Astrocyte (in vitro differentiated cells and primary cell): ENCODE data around the gene TAPBP. TPM values are rescaled to one million over a fixed set of nuclear protein-coding genes. Genes with fewer than 3 reads are reported as not detected.
"Not testable (repeated sequence)": the region's sequence is repeated elsewhere in the genome, so short reads cannot be mapped to it uniquely, and the experiment has no call there.

Source experiments
- DNase-seq: peaks from one replicate; pipeline ENCODE4 v3.0.0-alpha.2; 2010; ENCODE audit warnings: low read depth
- FAIRE-seq: peaks from 2 replicates; lab custom pipeline; 2011; peaks lifted over from hg19 to GRCh38; lab: Jason Lieb, UNC
- H2AFZ ChIP-seq: 2 replicates; pipeline ENCODE4 v1.6.0; 2012; ENCODE audit warnings: low read depth, low read length, inconsistent platforms
- H3K27ac ChIP-seq: 2 replicates; pipeline ENCODE4 v1.5.1; 2011; ENCODE audit warnings: low read depth, low read length, inconsistent platforms
- H3K27me3 ChIP-seq: 2 replicates; pipeline ENCODE4 v1.6.0; 2011; ENCODE audit warnings: low read length, inconsistent platforms; ENCODE audit not compliant: insufficient read depth
- H3K36me3 ChIP-seq: 2 replicates; pipeline ENCODE4 v1.5.1; 2011; ENCODE audit warnings: low read length, inconsistent platforms; ENCODE audit not compliant: insufficient read depth
- H3K4me1 ChIP-seq: 2 replicates; pipeline ENCODE4 v1.5.1; 2011; ENCODE audit warnings: low read length, inconsistent platforms; ENCODE audit not compliant: insufficient read depth
- H3K4me2 ChIP-seq: 2 replicates; pipeline ENCODE4 v1.6.0; 2012; ENCODE audit warnings: low read length, inconsistent platforms
- H3K4me3 ChIP-seq: 2 replicates; pipeline ENCODE4 v1.5.1; 2011; ENCODE audit warnings: low read depth, mild to moderate bottlenecking, low read length, inconsistent platforms; ENCODE audit not compliant: insufficient read depth
- H3K79me2 ChIP-seq: 2 replicates; pipeline ENCODE4 v1.6.0; 2012; ENCODE audit warnings: mild to moderate bottlenecking, low read length, inconsistent platforms; ENCODE audit not compliant: insufficient read depth
- H3K9ac ChIP-seq: 2 replicates; pipeline ENCODE4 v1.6.0; 2012; ENCODE audit warnings: mild to moderate bottlenecking, low read length, inconsistent platforms
- H3K9me3 ChIP-seq: 2 replicates; pipeline ENCODE4 v1.5.1; 2012; ENCODE audit warnings: low read depth, mild to moderate bottlenecking, low read length, inconsistent platforms; ENCODE audit not compliant: insufficient read depth
- H4K20me1 ChIP-seq: 2 replicates; pipeline ENCODE4 v1.6.0; 2012; ENCODE audit warnings: low read length, inconsistent platforms; ENCODE audit not compliant: insufficient read depth
- H3K27ac Mint-ChIP-seq: one replicate; pipeline ENCODE4 v1.8.0; 2021; ENCODE audit warnings: mild to moderate bottlenecking, mixed read lengths; ENCODE audit not compliant: unreplicated experiment
- H3K27me3 Mint-ChIP-seq: one replicate; pipeline ENCODE4 v1.8.0; 2021; ENCODE audit warnings: low read depth, mixed read lengths; ENCODE audit not compliant: unreplicated experiment
- H3K36me3 Mint-ChIP-seq: one replicate; pipeline ENCODE4 v1.8.0; 2021; ENCODE audit warnings: low read depth, mixed read lengths; ENCODE audit not compliant: unreplicated experiment
- H3K4me1 Mint-ChIP-seq: one replicate; pipeline ENCODE4 v1.8.0; 2021; ENCODE audit warnings: low read depth, mixed read lengths; ENCODE audit not compliant: unreplicated experiment
- H3K4me3 Mint-ChIP-seq: one replicate; pipeline ENCODE4 v1.8.0; 2021; ENCODE audit warnings: mild to moderate bottlenecking, moderate library complexity, mixed read lengths; ENCODE audit not compliant: unreplicated experiment
- H3K9me3 Mint-ChIP-seq: one replicate; pipeline ENCODE4 v1.8.0; 2021; ENCODE audit warnings: mild to moderate bottlenecking, mixed read lengths; ENCODE audit not compliant: unreplicated experiment
- EZH2 ChIP-seq: IDR thresholded peaks from 2 replicates; pipeline ENCODE4 v1.6.1; 2012; ENCODE audit warnings: mild to moderate bottlenecking, low read length, inconsistent platforms; ENCODE audit not compliant: insufficient read depth
- total RNA-seq: library from RNA; stranded (reverse); gene quantifications from 2 replicates; pipeline ENCODE4 v1.2.1, GENCODE V29; 2021
- TF ChIP-seq, protein P1 (sequence below): IDR thresholded peaks from 2 replicates; pipeline ENCODE4 v1.5.1; 2011; ENCODE audit warnings: low read depth, mild to moderate bottlenecking, inconsistent platforms, low read length, moderate library complexity; ENCODE audit not compliant: insufficient read depth

The TAPBP gene
- total RNA-seq, 1 donor from 2014 or later = 128 TPM

DNA sequence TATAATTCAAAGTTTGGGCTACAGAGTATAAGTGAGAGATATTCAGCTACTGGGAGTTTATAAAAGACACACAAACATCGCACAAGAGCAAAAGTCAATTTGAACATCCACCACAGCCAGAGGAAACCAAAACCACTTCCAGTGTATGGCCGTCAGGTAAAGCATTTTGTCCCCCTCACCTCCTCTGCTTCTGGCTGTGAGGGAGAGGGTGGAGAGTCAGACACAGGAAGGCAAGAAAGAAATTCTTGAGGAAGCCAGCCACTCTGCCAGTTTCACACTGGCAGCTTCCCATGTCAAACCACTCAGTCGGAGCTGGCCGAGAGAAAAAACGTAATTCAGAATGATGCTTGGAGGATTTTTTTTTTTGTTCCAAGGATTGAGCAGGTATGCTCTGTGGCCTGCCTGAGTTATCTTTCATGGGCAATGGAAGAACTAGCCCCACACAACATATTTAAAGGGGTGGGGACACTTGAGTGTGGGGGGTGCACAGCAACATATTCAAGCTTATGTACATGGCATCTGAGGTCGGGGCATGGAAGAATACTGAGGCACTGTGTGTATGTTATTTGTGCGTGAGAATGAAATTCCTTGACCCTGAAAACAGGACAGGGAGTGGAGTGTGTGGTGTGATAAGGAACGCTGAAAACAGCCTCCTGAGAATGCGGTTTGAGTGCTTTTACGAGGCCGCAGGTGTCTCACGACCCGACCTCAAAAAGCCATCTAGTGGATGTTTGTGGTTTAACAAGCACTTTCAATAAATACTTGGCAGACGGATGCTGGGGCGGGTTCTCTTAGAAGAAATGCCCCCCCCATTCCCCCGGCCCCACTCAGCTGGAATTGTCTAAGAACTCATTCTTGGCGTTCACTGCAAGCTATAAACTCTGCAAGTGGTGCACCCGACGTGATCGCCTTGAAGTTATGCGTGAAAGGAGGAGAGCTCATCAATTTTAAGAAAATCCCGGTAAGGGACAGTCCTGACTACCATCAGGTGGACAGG lies 31.1 kb upstream of the TAPBP start:
- Histone ChIP-seq H3K79me2 (no peaks in the 10 kb centered on the region), H3K27me3 (peaks cover 5% of the 10 kb centered on the region), H3K4me3 (no peak overlapping the region), H3K4me2 (peak overlapping the region; percentile 63), H2AFZ (no peak overlapping the region), H3K36me3 (no peaks in the 10 kb centered on the region), H3K9ac (no peak overlapping the region), H3K4me1 (no peaks in the 10 kb centered on the region), H4K20me1 (no peaks in the 10 kb centered on the region), H3K27ac (no peak overlapping the region), H3K9me3 (no peaks in the 10 kb centered on the region)
- Mint-ChIP-seq H3K27me3 (peaks cover 23% of the 10 kb centered on the region), H3K4me1 (peaks cover 12% of the 10 kb centered on the region), H3K4me3 (peak overlapping the region; percentile 24), H3K9me3 (no peaks in the 10 kb centered on the region), H3K36me3 (no peaks in the 10 kb centered on the region), H3K27ac (peak overlapping the region; percentile 4)
- DNase-seq (peak; percentile 92), FAIRE-seq (no peak)
- TF ChIP-seq, protein P1, sequence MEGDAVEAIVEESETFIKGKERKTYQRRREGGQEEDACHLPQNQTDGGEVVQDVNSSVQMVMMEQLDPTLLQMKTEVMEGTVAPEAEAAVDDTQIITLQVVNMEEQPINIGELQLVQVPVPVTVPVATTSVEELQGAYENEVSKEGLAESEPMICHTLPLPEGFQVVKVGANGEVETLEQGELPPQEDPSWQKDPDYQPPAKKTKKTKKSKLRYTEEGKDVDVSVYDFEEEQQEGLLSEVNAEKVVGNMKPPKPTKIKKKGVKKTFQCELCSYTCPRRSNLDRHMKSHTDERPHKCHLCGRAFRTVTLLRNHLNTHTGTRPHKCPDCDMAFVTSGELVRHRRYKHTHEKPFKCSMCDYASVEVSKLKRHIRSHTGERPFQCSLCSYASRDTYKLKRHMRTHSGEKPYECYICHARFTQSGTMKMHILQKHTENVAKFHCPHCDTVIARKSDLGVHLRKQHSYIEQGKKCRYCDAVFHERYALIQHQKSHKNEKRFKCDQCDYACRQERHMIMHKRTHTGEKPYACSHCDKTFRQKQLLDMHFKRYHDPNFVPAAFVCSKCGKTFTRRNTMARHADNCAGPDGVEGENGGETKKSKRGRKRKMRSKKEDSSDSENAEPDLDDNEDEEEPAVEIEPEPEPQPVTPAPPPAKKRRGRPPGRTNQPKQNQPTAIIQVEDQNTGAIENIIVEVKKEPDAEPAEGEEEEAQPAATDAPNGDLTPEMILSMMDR = peak; percentile 43
- no peak for TF ChIP-seq EZH2

DNA sequence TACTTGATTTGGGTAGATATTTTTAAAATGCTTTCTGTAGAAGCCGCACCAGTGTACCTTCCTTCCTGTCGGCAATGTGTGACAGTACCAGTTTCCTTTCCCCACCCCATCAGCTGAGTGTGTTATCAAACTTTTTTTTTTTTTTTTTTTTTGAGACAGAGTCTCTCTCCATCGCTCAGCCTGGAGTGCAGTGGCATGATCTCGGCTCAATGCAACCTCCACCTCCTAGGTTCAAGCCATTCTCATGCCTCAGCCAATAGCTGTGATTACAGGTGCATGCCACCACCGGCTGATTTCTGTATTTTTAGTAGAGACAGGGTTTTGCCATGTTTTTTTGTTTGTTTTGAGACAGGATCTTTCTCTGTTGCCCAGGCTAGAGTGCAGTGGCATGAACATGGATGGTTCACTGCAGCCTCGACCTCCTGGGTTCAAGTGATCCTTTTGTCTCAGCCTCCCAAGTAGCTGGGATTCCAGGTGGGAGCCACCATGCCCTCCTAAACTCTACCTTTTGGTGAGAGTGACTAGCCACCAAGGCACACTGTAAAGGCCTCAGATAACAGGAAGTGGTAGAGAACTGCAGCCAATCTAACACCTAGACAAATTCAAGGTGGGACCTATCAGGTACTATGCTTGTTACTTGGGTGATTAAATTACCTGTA lies 30.2 kb upstream of the TAPBP start:
- H3K4me1 Mint-ChIP-seq = peaks cover 12% of the 10 kb centered on the region
- Histone ChIP-seq H3K36me3 (no peaks in the 10 kb centered on the region), H3K4me3 (no peak overlapping the region), H2AFZ (no peak overlapping the region), H3K4me1 (no peaks in the 10 kb centered on the region), H3K4me2 (no peak overlapping the region), H3K27ac (no peak overlapping the region), H3K79me2 (no peaks in the 10 kb centered on the region), H3K27me3 (peaks cover 3% of the 10 kb centered on the region), H3K9ac (no peak overlapping the region), H3K9me3 (no peaks in the 10 kb centered on the region), H4K20me1 (no peaks in the 10 kb centered on the region)
- TF ChIP-seq, protein P1 = no peak
- TF ChIP-seq EZH2 = no peak
- H3K27me3 Mint-ChIP-seq = peaks cover 22% of the 10 kb centered on the region
- DNase-seq (no peak), FAIRE-seq (no peak)
- H3K27ac Mint-ChIP-seq = no peak overlapping the region
- no peaks in the 10 kb centered on the region for H3K9me3 Mint-ChIP-seq
- H3K4me3 Mint-ChIP-seq = no peak overlapping the region
- H3K36me3 Mint-ChIP-seq = no peaks in the 10 kb centered on the region

DNA sequence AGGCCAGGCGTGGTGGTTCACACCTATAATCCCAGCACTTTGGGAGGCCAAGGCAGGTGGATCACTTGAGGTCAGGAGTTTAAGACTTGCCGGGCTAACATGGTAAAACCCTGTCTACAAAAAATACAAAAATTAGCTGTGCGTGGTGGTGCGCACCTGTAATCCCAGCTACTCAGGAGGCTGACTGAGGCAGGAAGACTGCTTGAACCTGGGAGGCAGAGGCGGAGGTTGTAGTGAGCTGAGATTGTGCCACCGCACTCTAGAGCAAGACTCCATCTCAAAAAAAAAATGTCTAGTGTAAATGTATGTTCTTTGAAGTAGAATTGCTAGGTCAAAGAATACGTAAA lies 29.7 kb upstream of the TAPBP start:
- H3K9me3 ChIP-seq, H3K4me3 Mint-ChIP-seq, H3K9me3 Mint-ChIP-seq, FAIRE-seq, H3K79me2 ChIP-seq, H3K36me3 Mint-ChIP-seq, H3K27ac ChIP-seq, H3K4me2 ChIP-seq, H3K9ac ChIP-seq, H3K27ac Mint-ChIP-seq, H3K4me3 ChIP-seq, H4K20me1 ChIP-seq, H3K36me3 ChIP-seq, H3K4me1 ChIP-seq, DNase-seq, H3K27me3 ChIP-seq, H2AFZ ChIP-seq: not testable (repeated sequence)
- Mint-ChIP-seq H3K27me3 (peaks cover 17% of the 10 kb centered on the region), H3K4me1 (peaks cover 12% of the 10 kb centered on the region)
